Measurements from ENCODE around the gene ARMC6.
A peak's percentile ranks its signal among the peaks of the same experiment; 100 is the strongest.

The ARMC6 gene

GRCh38 chr19:19043881-19044280, 10.5 kb downstream of the ARMC6 start:
- Histone ChIP-seq H3K27me3 (ENCODE audit: insufficient read depth, poor library complexity, severe bottlenecking) (no peaks in the 10 kb centered on the region), H3K36me3 (ENCODE audit: low read depth) (peaks cover 31% of the 10 kb centered on the region), H3K9me3 (ENCODE audit: severe bottlenecking) (no peaks in the 10 kb centered on the region), H3K4me3 (ENCODE audit: severe bottlenecking) (no peak overlapping the region), H3K4me1 (ENCODE audit: insufficient read depth, poor library complexity, severe bottlenecking) (no peaks in the 10 kb centered on the region), H3K27ac (ENCODE audit: poor library complexity, severe bottlenecking) (no peak overlapping the region)
- no peak for ATAC-seq (ENCODE audit: low read depth)
- TF ChIP-seq, protein P1, sequence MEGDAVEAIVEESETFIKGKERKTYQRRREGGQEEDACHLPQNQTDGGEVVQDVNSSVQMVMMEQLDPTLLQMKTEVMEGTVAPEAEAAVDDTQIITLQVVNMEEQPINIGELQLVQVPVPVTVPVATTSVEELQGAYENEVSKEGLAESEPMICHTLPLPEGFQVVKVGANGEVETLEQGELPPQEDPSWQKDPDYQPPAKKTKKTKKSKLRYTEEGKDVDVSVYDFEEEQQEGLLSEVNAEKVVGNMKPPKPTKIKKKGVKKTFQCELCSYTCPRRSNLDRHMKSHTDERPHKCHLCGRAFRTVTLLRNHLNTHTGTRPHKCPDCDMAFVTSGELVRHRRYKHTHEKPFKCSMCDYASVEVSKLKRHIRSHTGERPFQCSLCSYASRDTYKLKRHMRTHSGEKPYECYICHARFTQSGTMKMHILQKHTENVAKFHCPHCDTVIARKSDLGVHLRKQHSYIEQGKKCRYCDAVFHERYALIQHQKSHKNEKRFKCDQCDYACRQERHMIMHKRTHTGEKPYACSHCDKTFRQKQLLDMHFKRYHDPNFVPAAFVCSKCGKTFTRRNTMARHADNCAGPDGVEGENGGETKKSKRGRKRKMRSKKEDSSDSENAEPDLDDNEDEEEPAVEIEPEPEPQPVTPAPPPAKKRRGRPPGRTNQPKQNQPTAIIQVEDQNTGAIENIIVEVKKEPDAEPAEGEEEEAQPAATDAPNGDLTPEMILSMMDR (IDR thresholded peaks at IDR 0.05; ENCODE audit: poor library complexity, severe bottlenecking) = no peak
- DNase-seq (ENCODE audit: low spot score) = no peak

- H3K27ac ChIP-seq (ENCODE audit: poor library complexity, severe bottlenecking) = no peak overlapping the region
- H3K4me3 ChIP-seq (ENCODE audit: severe bottlenecking) = no peak overlapping the region
- DNase-seq (ENCODE audit: low spot score) (no peak), ATAC-seq (ENCODE audit: low read depth) (no peak)
- no peaks in the 10 kb centered on the region for H3K9me3 ChIP-seq (ENCODE audit: severe bottlenecking)
- no peaks in the 10 kb centered on the region for H3K4me1 ChIP-seq (ENCODE audit: insufficient read depth, poor library complexity, severe bottlenecking)
- TF ChIP-seq, protein P1 (IDR thresholded peaks at IDR 0.05; ENCODE audit: poor library complexity, severe bottlenecking) = no peak
- H3K27me3 ChIP-seq (ENCODE audit: insufficient read depth, poor library complexity, severe bottlenecking) = no peaks in the 10 kb centered on the region
- H3K36me3 ChIP-seq (ENCODE audit: low read depth) = peaks cover 71% of the 10 kb centered on the region
These were observed 16.0 kb downstream of the ARMC6 start for GRCh38 chr19:19049406-19049805.

- TF ChIP-seq, protein P1 (IDR thresholded peaks at IDR 0.05; ENCODE audit: poor library complexity, severe bottlenecking) = no peak
- H3K36me3 ChIP-seq (ENCODE audit: low read depth) = peaks cover 78% of the 10 kb centered on the region
- H3K9me3 ChIP-seq (ENCODE audit: severe bottlenecking) = no peaks in the 10 kb centered on the region
- H3K27me3 ChIP-seq (ENCODE audit: insufficient read depth, poor library complexity, severe bottlenecking) = no peaks in the 10 kb centered on the region
- no peak overlapping the region for H3K27ac ChIP-seq (ENCODE audit: poor library complexity, severe bottlenecking)
- ATAC-seq (ENCODE audit: low read depth) (peak; percentile 19; the same call in 1 of the 3 replicates), DNase-seq (ENCODE audit: low spot score) (no peak)
- no peak overlapping the region for H3K4me3 ChIP-seq (ENCODE audit: severe bottlenecking)
- no peaks in the 10 kb centered on the region for H3K4me1 ChIP-seq (ENCODE audit: insufficient read depth, poor library complexity, severe bottlenecking)
These were observed 16.7 kb downstream of the ARMC6 start for GRCh38 chr19:19050104-19050503.

GRCh38 chr19:19050731-19051130, 17.3 kb downstream of the ARMC6 start:
- Histone ChIP-seq H3K9me3 (ENCODE audit: severe bottlenecking) (no peaks in the 10 kb centered on the region), H3K36me3 (ENCODE audit: low read depth) (peaks cover 77% of the 10 kb centered on the region), H3K27me3 (ENCODE audit: insufficient read depth, poor library complexity, severe bottlenecking) (no peaks in the 10 kb centered on the region), H3K27ac (ENCODE audit: poor library complexity, severe bottlenecking) (no peak overlapping the region), H3K4me3 (ENCODE audit: severe bottlenecking) (no peak overlapping the region), H3K4me1 (ENCODE audit: insufficient read depth, poor library complexity, severe bottlenecking) (no peaks in the 10 kb centered on the region)
- TF ChIP-seq, protein P1 (IDR thresholded peaks at IDR 0.05; ENCODE audit: poor library complexity, severe bottlenecking) = no peak
- no peak for DNase-seq (ENCODE audit: low spot score)
- ATAC-seq (ENCODE audit: low read depth) = no peak

- H3K36me3 ChIP-seq (ENCODE audit: low read depth) = peaks cover 69% of the 10 kb centered on the region
- ATAC-seq (ENCODE audit: low read depth) (no peak), DNase-seq (ENCODE audit: low spot score) (no peak)
- H3K27ac ChIP-seq (ENCODE audit: poor library complexity, severe bottlenecking) = no peak overlapping the region
- TF ChIP-seq, protein P1 (IDR thresholded peaks at IDR 0.05; ENCODE audit: poor library complexity, severe bottlenecking) = no peak
- H3K4me3 ChIP-seq (ENCODE audit: severe bottlenecking) = no peak overlapping the region
- H3K4me1 ChIP-seq (ENCODE audit: insufficient read depth, poor library complexity, severe bottlenecking) = no peaks in the 10 kb centered on the region
- H3K27me3 ChIP-seq (ENCODE audit: insufficient read depth, poor library complexity, severe bottlenecking) = no peaks in the 10 kb centered on the region
- no peaks in the 10 kb centered on the region for H3K9me3 ChIP-seq (ENCODE audit: severe bottlenecking)
These were observed 18.2 kb downstream of the ARMC6 start for GRCh38 chr19:19051478-19052213.

Measured in RWPE2 (cell line).